GM12878 (cell line): ENCODE results near the gene IFT52. TPM values are rescaled to one million over a fixed set of nuclear protein-coding genes. Genes with fewer than 3 reads are reported as not detected.

ENCODE experiments used
- ATAC-seq: fragments of 200-7000 bp; cut with Tn5 transposase; 3 replicates; pipeline ENCODE4 v1.9.1; 2020; ENCODE audit warnings: mild to moderate bottlenecking, moderate library complexity
- BruUV-seq: library from RNA; stranded (reverse); fragments of 400-500 nt; replicated peaks from 2 replicates; lab custom pipeline; 2021; lab: Mats Ljungman, UMichigan
- CTCF ChIA-PET: fragments of 300-600 bp; sonication (Branson Sonifier 250); formaldehyde crosslinking; extraction: SDS; loops from one replicate; lab custom pipeline; 2021; ENCODE audit warnings: inconsistent platforms; lab: Yijun Ruan, JAX
- POLR2A ChIA-PET: fragments of 350-600 bp; formaldehyde crosslinking; extraction: SDS; loops from one replicate; lab custom pipeline; 2021; ENCODE audit warnings: inconsistent platforms; lab: Charles Lee
- RAD21 ChIA-PET: fragments of 300-600 bp; sonication (Branson Sonifier 250); formaldehyde crosslinking; loops from one replicate; lab custom pipeline; 2023; ENCODE audit warnings: antibody characterized with exemption; ENCODE audit not compliant: unreplicated experiment; lab: Charles Lee
- SMC1A ChIA-PET: fragments of 300-600 bp; sonication (Branson Sonifier 250); formaldehyde crosslinking; loops from one replicate; lab custom pipeline; 2023; ENCODE audit not compliant: unreplicated experiment, uncharacterized antibody; lab: Charles Lee
- DNase-seq: peaks from one replicate; pipeline ENCODE4 v3.0.0-alpha.2; 2011; ENCODE audit warnings: low read depth, low spot score
- FAIRE-seq: peaks from 3 replicates; lab custom pipeline; 2011; peaks lifted over from hg19 to GRCh38; lab: Jason Lieb, UNC
- H2AFZ ChIP-seq: 2 replicates; pipeline ENCODE4 v1.6.0; 2011; ENCODE audit warnings: low read depth, low read length, control low read depth; ENCODE audit not compliant: control insufficient read depth
- H3K27ac ChIP-seq: 2 replicates; pipeline ENCODE4 v1.5.1; 2011; ENCODE audit warnings: control low read depth; ENCODE audit not compliant: control insufficient read depth, insufficient read depth
- H3K27me3 ChIP-seq, 2 experiments: replicated peaks in 1 of 2; 2 replicates each; pipeline versions ENCODE4 v1.6.0 to v1.6.1; 2011; ENCODE audit warnings: low read length in 1 of 2; ENCODE audit not compliant: control insufficient read depth in 2 of 2, insufficient read depth in 2 of 2
- H3K36me3 ChIP-seq, 2 experiments: 2 replicates each; pipeline ENCODE4 v1.5.1; 2011; ENCODE audit warnings: low read length in 1 of 2; ENCODE audit not compliant: control insufficient read depth in 2 of 2, insufficient read depth in 2 of 2
- H3K4me1 ChIP-seq: 2 replicates; pipeline ENCODE4 v1.6.1; 2011; ENCODE audit warnings: mild to moderate bottlenecking, low read length, moderate library complexity, mixed read lengths; ENCODE audit not compliant: control insufficient read depth, insufficient read depth
- H3K4me2 ChIP-seq: 2 replicates; pipeline ENCODE4 v1.6.0; 2011; ENCODE audit warnings: control low read depth; ENCODE audit not compliant: control insufficient read depth, insufficient read depth
- H3K4me3 ChIP-seq: fragments of 200-600 bp; sonication (generic); 2 replicates; pipeline ENCODE4 v1.5.1; 2016
- H3K79me2 ChIP-seq: 2 replicates; pipeline ENCODE4 v1.6.0; 2011; ENCODE audit warnings: low read length; ENCODE audit not compliant: control insufficient read depth, insufficient read depth
- H3K9ac ChIP-seq: 2 replicates; pipeline ENCODE4 v1.8.0; 2011; ENCODE audit warnings: low read length, control low read depth, mixed read lengths; ENCODE audit not compliant: control insufficient read depth, insufficient read depth
- H3K9me3 ChIP-seq: replicated peaks from 3 replicates; pipeline ENCODE4 v1.5.1; 2011; ENCODE audit warnings: mild to moderate bottlenecking, low read length; ENCODE audit not compliant: control insufficient read depth, insufficient read depth
- H4K20me1 ChIP-seq: 2 replicates; pipeline ENCODE4 v1.6.0; 2011; ENCODE audit not compliant: control insufficient read depth, insufficient read depth
- BHLHE40 ChIP-seq, 2 experiments: fragments of 450-650 bp in 1 of 2; IDR thresholded peaks; 2 replicates each; pipeline ENCODE4 v1.6.1; 2011 to 2017; ENCODE audit warnings: low read depth in 2 of 2, borderline replicate concordance in 1 of 2, improper control_type of control experiment in 1 of 2, low read length in 1 of 2, mild to moderate bottlenecking in 1 of 2
- CTCF ChIP-seq, 3 experiments: IDR thresholded peaks in 2 of 3; conservative IDR thresholded peaks in 1 of 3; 2 replicates each; pipeline ENCODE4 v1.5.1; 2011; ENCODE audit warnings: low read depth in 3 of 3, low read length in 3 of 3, mild to moderate bottlenecking in 3 of 3, control low read depth in 2 of 3, moderate library complexity in 2 of 3, inconsistent platforms in 1 of 3, mixed read lengths in 1 of 3; ENCODE audit not compliant: control insufficient read depth in 2 of 3, insufficient read depth in 1 of 3; ENCODE audit errors: extremely low read depth in 1 of 3
- E2F4 ChIP-seq: IDR thresholded peaks from 2 replicates; pipeline ENCODE4 v1.6.1; 2012; ENCODE audit warnings: low read depth, low read length, improper control_type of control experiment
- HSF1 ChIP-seq: fragments of 150-350 bp; IDR thresholded peaks from 2 replicates; pipeline ENCODE4 v1.6.1; 2014; ENCODE audit warnings: mild to moderate bottlenecking, low read depth, low read length
- LARP7 ChIP-seq: fragments of 450-650 bp; IDR thresholded peaks from 2 replicates; pipeline ENCODE4 v1.6.1; 2017; ENCODE audit warnings: mild to moderate bottlenecking
- MAX ChIP-seq: IDR thresholded peaks from 2 replicates; pipeline ENCODE4 v1.6.1; 2012; ENCODE audit warnings: low read depth, low read length, improper control_type of control experiment
- NR2C2 ChIP-seq: IDR thresholded peaks from 2 replicates; pipeline ENCODE4 v1.6.1; 2011; ENCODE audit warnings: borderline replicate concordance, low read depth; ENCODE audit not compliant: control insufficient read depth, insufficient read length
- PAX5 ChIP-seq: IDR thresholded peaks from 2 replicates; pipeline ENCODE4 v1.6.1; 2011; ENCODE audit warnings: low read depth, low read length, borderline replicate concordance
- PKNOX1 ChIP-seq: fragments of 450-650 bp; IDR thresholded peaks from 2 replicates; pipeline ENCODE4 v1.6.1; 2016; ENCODE audit warnings: mild to moderate bottlenecking
- RELB ChIP-seq: fragments of 450-650 bp; IDR thresholded peaks from 2 replicates; pipeline ENCODE4 v1.6.1; 2017; ENCODE audit warnings: low read depth, mild to moderate bottlenecking, moderate library complexity
- RUNX3 ChIP-seq: IDR thresholded peaks from 2 replicates; pipeline ENCODE4 v1.6.1; 2012; ENCODE audit warnings: low read length, inconsistent platforms
- SPI1 ChIP-seq: IDR thresholded peaks from 2 replicates; pipeline ENCODE4 v1.6.1; 2011; ENCODE audit warnings: low read depth, mild to moderate bottlenecking, low read length, moderate library complexity, borderline replicate concordance; ENCODE audit not compliant: insufficient read depth
- STAT3 ChIP-seq: IDR thresholded peaks from 2 replicates; pipeline ENCODE4 v1.6.1; 2011; ENCODE audit warnings: low read depth, low read length, improper control_type of control experiment
- TARDBP ChIP-seq: IDR thresholded peaks from 2 replicates; pipeline ENCODE4 v1.6.1; 2016; ENCODE audit warnings: borderline replicate concordance
- TCF3 ChIP-seq: IDR thresholded peaks from 2 replicates; pipeline ENCODE4 v1.6.1; 2012; ENCODE audit warnings: low read depth, mild to moderate bottlenecking, low read length, borderline replicate concordance; ENCODE audit not compliant: insufficient read depth
- TCF7 ChIP-seq: IDR thresholded peaks from 2 replicates; pipeline ENCODE4 v1.6.1; 2014; ENCODE audit warnings: antibody characterized with exemption, borderline replicate concordance
- YBX1 ChIP-seq: fragments of 450-650 bp; IDR thresholded peaks from 2 replicates; pipeline ENCODE4 v1.6.1; 2016; ENCODE audit warnings: antibody characterized with exemption
- ZNF274 ChIP-seq: IDR thresholded peaks from one replicate; pipeline ENCODE4 v1.8.0; 2011; ENCODE audit not compliant: insufficient read length, insufficient read depth
- WGBS: methylation state at CpG from one replicate; pipeline ENCODE4 v1.1.6; 2016; ENCODE audit warnings: low lambda C conversion rate; ENCODE audit not compliant: insufficient replicate concordance, insufficient coverage; ENCODE audit errors: missing lambda C conversion rate; 5-methylcytosine and 5-hydroxymethylcytosine counted together
- in situ Hi-C: fragments of 300-500 bp; cut with MboI; formaldehyde crosslinking; loops from 9 replicates; pipeline ENCODE4 v1.14.3; 2018; ENCODE audit warnings: mixed read lengths
- intact Hi-C: fragments of 100-400 bp; cut with micrococcal nuclease; formaldehyde crosslinking; loops from one replicate; pipeline ENCODE4 v1.14.2; 2022; ENCODE audit not compliant: unreplicated experiment
- polyA plus RNA-seq, 11 experiments: library from polyadenylated mRNA; depleted of rRNA in 4 of 11; unstranded in 6 of 11; stranded (reverse) in 5 of 11; fragments of >200 nt; fragmentation: Nextera tagmentation in 4 of 11; fragmentation: Illumina TruSeq in 1 of 11; extraction: Ambion mirVana in 4 of 11; extraction: Trizol in 1 of 11; gene quantifications; 1 replicate in 1 of 11; 2 replicates in 10 of 11; pipeline versions ENCODE4 v1.2.1 to v1.2.3, GENCODE V29; 2011 to 2016; ENCODE audit warnings: inconsistent platforms in 2 of 11, missing spikeins in 2 of 11, low read depth in 1 of 11
- total RNA-seq, 4 experiments: library from RNA; depleted of rRNA in 3 of 4; stranded (reverse); fragments of >200 nt in 3 of 4; fragmentation: Illumina TruSeq in 1 of 4; extraction: Trizol in 1 of 4; gene quantifications; 2 replicates each; pipeline versions ENCODE4 v1.2.1 to v1.2.3, GENCODE V29; 2013 to 2021

IFT52 gene
- total and polyA plus RNA-seq, 10 of the 15 experiments (the other 5 are each of a cell fraction or from before 2014, with no cell fraction given) = 18.1 to 30.5 (median 26.0) TPM

GRCh38 chr20:43676368-43676767 is 85.6 kb downstream of the IFT52 start:
- Histone ChIP-seq H3K4me3 (no peak overlapping the region), H3K36me3 (peaks cover 0 to 6% of the 10 kb centered on the region in 2 experiments; a peak in 1 of 4 replicates), H2AFZ (no peak overlapping the region), H3K27me3 (no peaks in the 10 kb centered on the region), H4K20me1 (no peaks in the 10 kb centered on the region), H3K9ac (no peak overlapping the region), H3K9me3 (no peaks in the 10 kb centered on the region), H3K4me1 (peaks cover 16% of the 10 kb centered on the region), H3K4me2 (no peak overlapping the region), H3K27ac (no peak overlapping the region), H3K79me2 (peaks cover 20% of the 10 kb centered on the region)
- 95% methylated on average over 5 of the region's 5 CpGs for WGBS
- ChIA-PET SMC1A (no interaction called here), CTCF (no interaction called here), POLR2A (interaction anchor here (0.6 to 0.7 kb wide), 2 partner anchors 8 to 57 kb away, joined by 4 to 7 read pairs; no protein-coding TSS in a partner anchor), RAD21 (no interaction called here)
- ATAC-seq (no peak), FAIRE-seq (no peak), DNase-seq (no peak)
- intact Hi-C loops (no loop called here), in situ Hi-C loops (no loop called here)
- no TSS peak for BruUV-seq
- TF ChIP-seq BHLHE40 (IDR thresholded peaks at IDR 0.05; ENCODE audit: borderline replicate concordance in 1 of 2, low read depth in 2 of 2, low read length in 1 of 2) (no peak), LARP7 (no peak), YBX1 (no peak), TCF7 (no peak), HSF1 (no peak), PAX5 (no peak), E2F4 (no peak), ZNF274 (no peak), SPI1 (no peak), TARDBP (no peak), RUNX3 (no peak), TCF3 (no peak), CTCF (IDR thresholded peaks at IDR 0.05 in 2 of 3, conservative IDR thresholded peaks at IDR 0.05 in 1 of 3; ENCODE audit: control insufficient read depth in 2 of 3, extremely low read depth in 1 of 3, insufficient read depth in 1 of 3, low read depth in 3 of 3, low read length in 3 of 3) (no peak), RELB (no peak), NR2C2 (no peak), STAT3 (no peak), MAX (no peak), PKNOX1 (no peak)
